HL-60/S4 (cell line): ENCODE measurements around the gene SP140L.
"Not testable (repeated sequence)": the region's sequence is repeated elsewhere in the genome, so short reads cannot be mapped to it uniquely, and the experiment has no call there.

Experiments used
- in situ Hi-C: fragments of 300-500 bp; cut with MboI; formaldehyde crosslinking; loops from 2 replicates; pipeline ENCODE4 v1.14.3; 2022; ENCODE audit warnings: low sequenced_read_pairs

SP140L gene

DNA sequence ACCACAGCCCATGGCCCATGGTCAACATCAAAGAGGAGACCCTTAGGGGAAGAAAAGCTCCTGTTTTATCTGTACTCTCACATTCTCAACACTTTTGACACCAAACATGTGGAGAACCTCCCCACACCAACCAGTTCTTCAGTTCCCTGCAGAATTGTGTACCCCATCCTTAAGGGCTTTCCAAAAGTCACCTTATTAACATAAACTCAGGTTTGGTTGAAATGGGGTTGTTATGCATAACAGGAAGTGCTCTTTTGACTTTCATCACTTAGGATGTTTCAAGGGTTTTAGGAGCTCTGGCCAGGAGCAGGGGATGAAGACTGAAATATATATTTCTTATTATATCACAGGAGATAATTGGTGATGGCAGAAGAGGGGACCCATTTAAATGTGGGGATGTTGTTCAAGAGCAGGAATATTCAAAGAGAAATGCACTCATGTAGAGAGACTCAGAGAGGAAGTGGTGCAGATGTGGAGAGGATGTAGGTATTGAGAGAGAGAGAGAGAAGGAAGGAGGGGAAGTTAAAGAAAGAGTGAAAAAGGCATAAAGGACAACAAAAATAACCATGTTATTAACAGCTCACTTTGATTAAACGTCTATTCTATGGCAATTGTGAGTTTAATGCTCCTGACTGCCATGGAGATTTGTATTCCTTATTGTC lies 35.2 kb downstream of the SP140L start:
- in situ Hi-C loops, result no loop called here

DNA sequence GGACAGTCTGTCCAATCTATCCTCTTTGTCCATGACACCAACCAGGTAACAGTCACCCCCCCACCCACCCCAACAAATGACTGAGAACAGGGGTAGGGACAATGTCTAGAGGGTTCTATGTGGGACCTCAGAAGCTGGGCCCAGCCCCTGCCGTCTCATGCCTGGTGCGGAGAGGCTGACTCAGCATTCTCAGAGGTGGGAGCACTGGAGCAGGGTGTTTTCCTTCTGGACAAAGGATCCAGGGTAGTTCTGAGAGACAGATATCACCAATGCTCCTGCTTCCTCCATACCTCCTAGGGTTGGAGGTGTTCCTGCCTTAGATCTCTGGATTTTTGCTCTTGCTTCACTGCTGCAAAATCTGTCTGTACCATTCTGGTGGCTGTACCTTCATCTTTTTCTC lies 55.1 kb downstream of the SP140L start:
- in situ Hi-C loops, result no loop called here

DNA sequence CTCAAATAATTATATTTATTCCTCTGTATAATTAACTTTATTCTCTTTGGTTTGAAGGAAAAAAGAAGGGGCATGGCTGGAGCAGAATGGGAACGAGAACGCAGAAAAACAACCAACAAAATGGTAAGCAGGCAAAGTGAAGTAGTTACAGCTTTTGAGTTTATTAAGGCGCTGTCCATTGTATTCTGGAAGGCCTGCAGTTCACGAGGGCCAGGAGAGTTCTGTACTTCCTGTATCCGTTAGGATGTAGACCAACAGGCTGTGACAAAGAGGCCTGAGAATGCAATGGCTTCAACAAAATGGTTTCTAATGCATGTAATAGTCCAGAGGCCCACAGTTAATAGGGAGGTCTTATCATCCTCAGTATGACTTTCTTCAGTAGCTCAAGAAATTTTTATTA lies 56.5 kb downstream of the SP140L start:
- in situ Hi-C loops, result no loop called here

DNA sequence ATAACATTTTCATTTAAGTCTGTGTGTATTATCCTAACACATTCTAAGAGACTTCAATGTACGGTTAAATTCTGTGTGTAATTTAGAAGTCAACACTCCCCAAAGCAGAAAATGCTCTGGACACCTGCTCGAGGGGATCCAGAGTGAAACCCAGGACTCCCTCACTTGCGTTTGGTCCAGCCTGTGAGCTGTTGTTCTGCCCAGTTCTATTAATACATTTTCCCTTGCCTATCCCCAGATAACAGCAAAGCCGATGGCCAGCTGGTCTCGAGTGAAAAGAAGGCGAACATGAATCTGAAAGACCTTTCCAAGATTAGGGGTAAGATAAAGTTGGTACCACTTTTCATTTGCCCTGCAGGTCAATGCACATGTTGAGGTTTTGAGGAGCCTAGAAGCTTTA lies 58.0 kb downstream of the SP140L start:
- in situ Hi-C loops, result no loop called here

- in situ Hi-C loops, result no loop called here
Measured at GRCh38 chr2:230394301-230394700, 67.3 kb downstream of the SP140L start.

DNA sequence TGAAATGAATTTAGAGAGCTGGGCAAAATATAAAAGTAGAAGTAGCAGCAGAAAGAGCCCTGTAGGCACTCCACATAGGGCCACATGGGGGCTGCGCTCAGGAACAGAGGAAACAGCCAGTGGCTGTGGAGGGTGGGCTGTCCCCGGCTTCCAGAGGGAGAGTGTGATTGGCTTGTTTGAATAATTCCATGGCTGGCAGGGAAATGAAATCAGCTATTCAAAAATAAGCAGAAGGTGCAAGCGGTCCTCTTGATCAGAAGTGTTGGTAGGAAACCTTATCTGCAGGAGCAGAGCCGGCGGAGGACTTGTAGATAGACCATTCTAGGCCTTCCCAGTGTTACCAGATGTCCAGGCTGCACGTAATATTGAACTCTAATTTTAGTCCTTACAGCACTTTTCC lies 71.7 kb downstream of the SP140L start:
- in situ Hi-C loops, result not testable (repeated sequence)

- in situ Hi-C loops, result no loop called here
Measured at GRCh38 chr2:230400041-230400440, 73.0 kb downstream of the SP140L start.

GRCh38 chr2:230400454-230400853 lies 73.5 kb downstream of the SP140L start:
- in situ Hi-C loops, result no loop called here

GRCh38 chr2:230401026-230401425 lies 74.0 kb downstream of the SP140L start:
- in situ Hi-C loops, result not testable (repeated sequence)

GRCh38 chr2:230403746-230404145 lies 76.8 kb downstream of the SP140L start:
- in situ Hi-C loops, result no loop called here

DNA sequence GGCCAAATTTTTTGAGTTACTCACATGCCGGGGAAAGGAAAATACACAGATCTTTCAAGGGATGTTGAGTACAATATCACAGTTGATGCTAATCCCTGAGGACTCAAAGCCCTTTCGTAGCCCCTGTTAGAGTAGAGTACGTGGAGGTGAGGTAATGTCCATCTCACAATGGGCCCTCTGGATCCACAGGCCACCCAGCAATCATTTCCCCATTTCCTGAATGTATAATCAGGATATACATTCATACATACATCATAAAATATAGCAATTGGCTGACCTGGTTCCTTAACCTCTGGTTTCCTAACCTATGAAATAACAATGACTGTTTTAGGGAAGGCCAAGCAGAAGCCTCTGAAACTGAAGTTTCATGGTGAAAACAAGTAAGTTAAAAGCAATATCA lies 78.8 kb downstream of the SP140L start:
- in situ Hi-C loops, result no loop called here

DNA sequence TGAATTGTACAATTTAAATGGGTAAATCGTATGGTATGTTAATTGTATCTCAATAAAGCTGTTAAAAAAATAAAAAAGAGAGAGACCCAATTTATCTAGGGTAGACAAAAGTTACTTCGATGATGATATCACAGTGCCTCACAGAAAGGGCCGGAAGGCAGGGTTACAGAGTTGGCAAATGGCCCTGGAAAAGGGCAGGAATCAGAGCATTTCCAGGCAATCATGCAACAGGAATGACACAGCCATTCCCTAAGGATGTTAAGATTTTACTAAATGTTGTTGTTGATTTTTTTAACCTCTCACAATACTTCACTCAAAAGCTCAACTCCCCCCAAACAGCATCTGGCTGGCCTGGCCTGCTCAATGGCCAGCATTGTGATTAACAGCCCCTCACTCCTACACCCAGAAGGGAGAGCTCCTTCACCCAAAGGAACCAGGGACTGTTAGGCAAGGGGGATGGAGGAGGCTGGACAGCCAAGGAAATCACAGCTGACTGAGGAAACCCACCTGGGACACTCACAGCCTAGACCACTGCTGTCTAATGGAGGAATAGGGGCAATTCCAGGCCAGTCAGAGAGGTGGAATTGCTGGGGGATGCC lies 81.3 kb downstream of the SP140L start:
- in situ Hi-C loops, result no loop called here

GRCh38 chr2:230409316-230409715 lies 82.3 kb downstream of the SP140L start:
- in situ Hi-C loops, result not testable (repeated sequence)

- in situ Hi-C loops, result no loop called here
Measured at GRCh38 chr2:230410263-230410662, 83.3 kb downstream of the SP140L start.

DNA sequence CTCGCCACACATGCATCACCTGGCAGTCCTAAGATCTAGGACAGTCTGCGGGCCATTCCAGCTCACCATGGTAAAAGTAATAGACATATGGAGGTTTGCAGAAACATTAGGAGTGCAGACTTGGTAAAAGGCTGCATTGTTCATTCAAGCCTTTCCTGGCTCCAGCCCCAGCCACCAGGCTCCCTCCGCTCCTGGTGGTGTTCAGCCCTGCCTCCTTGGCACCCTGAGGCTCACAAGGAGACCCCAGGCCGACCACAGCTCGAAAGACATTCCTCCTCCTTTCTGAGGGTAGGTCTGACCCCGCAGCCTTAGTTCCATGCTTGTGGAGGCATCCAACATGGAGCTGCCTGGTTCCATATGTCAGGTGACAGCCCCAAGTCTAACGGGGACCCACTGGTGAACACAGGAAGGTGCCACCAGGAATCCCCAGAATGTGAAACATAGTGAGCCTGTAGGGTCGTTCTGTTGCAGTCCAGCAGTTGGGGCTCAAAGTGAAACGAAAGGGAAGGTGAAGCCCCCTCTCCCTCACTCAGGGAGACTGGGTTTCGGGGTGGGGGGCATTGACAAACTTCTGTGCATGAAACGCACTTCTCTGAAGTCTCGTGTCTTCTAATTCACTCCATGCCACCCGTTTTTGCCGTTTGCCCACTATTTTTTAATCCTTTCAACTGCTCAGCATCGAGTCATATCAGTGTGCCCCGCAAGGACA lies 84.0 kb downstream of the SP140L start:
- in situ Hi-C loops, result no loop called here

GRCh38 chr2:230411570-230412370 lies 84.8 kb downstream of the SP140L start:
- in situ Hi-C loops, result no loop called here

- in situ Hi-C loops, result no loop called here
Measured at GRCh38 chr2:230412371-230412711, 85.3 kb downstream of the SP140L start.

GRCh38 chr2:230412846-230413245 lies 85.9 kb downstream of the SP140L start:
- in situ Hi-C loops, result no loop called here

DNA sequence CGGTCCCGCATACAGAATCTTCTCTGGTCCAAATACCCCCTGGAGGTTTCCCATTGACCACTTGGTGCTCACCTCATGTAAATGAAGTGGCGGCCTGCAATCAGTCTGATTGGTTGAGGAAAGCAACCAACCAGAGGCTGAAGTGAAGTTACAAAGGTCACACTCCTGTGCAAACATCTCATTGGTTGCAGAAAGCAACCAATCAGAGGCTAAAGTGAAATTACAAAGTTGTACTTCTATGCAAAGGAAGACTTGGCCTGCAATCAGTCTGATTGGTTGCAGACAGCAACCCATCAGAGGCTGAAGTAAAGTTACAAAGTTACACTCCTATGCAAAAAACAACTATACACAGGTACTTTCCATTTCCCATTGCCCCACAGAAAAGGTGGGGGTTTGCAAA lies 86.5 kb downstream of the SP140L start:
- in situ Hi-C loops, result no loop called here

- in situ Hi-C loops, result no loop called here
Measured at GRCh38 chr2:230414302-230414701, 87.3 kb downstream of the SP140L start.

- in situ Hi-C loops, result no loop called here
Measured at GRCh38 chr2:230416061-230416721, 89.2 kb downstream of the SP140L start, which contains the start of gene SP100. Gene SP100 (plus strand): TSS chr2:230416201. CDS start chr2:230416297, 96 bp downstream.
